ENCODE measurements around the gene DAP3.

The DAP3 gene

DNA sequence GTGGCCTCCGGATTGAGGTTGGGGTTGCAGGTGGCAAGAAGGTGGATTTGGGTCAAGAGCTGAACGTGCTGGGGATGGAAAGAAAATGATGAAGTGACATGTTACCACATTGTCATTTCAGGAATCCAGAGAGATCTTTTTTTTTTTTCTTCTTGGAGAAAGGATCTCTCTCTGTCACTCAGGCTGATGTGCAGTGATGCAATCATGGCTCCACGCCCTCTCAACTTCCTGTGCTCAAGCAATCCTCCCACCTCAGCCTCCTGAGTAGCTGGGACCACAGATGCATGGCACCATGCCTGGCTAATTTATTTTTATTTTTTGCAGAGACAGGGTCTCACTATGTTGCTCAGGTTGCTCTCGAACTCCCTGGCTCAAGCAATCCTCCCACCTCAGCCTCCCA lies 87.5 kb downstream of the DAP3 start:
- DNase-seq (ENCODE audit: low spot score): no peak

DNA sequence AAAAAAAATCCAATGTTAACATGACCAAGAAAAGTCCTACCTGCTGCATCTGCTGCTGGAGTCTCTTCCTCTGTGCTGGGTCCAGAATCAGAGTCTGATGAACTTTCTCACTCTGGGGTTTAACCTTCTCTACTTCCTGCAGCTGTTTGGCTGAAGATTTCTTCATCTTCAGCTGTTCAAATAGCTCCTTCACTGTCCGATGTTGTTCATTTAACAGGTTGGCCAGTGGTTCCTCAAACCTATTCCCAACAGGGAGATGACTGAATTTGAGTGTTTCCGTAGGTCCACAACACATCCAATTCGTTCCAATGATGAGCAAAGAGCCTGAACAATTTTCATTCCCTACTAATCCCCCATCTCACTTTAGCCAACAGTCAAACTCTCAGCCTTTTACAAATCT lies 88.7 kb downstream of the DAP3 start:
- no peak for DNase-seq (ENCODE audit: low spot score)
